GM19324 (cell line): Measurements from ENCODE around the gene CDK1.

Experiments used
- ATAC-seq: cut with Tn5 transposase; IDR thresholded peaks from one replicate; pipeline ENCODE4 v1.9.1; 2021; ENCODE audit warnings: mild to moderate bottlenecking, moderate library complexity; ENCODE audit not compliant: unreplicated experiment, low FRiP score

The CDK1 gene

GRCh38 chr10:60778214-60778970, at the start of gene CDK1:
TSS of gene CDK1 (plus strand) at chr10:60778478. CDS start at chr10:60780166, 1,688 bp downstream.
- peak; percentile 98 for ATAC-seq

DNA sequence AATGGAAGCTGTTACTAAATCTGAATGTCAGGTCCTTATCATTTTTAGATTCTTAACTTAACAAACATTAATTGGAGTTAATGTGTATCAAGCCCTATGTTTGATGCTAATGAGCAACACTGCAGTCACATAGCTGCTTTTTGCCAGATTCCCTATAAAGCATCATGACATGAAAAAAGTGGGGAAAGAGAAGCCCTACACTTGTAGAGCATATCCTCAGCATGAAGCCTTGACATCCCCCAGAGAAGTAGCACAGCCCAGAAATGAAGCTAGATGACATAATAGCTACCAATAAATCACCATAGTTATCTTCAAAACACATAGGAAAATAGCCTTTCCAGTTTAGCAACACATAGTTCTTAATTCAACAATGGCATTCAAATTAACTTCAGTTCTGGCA, 49.2 kb upstream of the CDK1 start:
- no peak for ATAC-seq

DNA sequence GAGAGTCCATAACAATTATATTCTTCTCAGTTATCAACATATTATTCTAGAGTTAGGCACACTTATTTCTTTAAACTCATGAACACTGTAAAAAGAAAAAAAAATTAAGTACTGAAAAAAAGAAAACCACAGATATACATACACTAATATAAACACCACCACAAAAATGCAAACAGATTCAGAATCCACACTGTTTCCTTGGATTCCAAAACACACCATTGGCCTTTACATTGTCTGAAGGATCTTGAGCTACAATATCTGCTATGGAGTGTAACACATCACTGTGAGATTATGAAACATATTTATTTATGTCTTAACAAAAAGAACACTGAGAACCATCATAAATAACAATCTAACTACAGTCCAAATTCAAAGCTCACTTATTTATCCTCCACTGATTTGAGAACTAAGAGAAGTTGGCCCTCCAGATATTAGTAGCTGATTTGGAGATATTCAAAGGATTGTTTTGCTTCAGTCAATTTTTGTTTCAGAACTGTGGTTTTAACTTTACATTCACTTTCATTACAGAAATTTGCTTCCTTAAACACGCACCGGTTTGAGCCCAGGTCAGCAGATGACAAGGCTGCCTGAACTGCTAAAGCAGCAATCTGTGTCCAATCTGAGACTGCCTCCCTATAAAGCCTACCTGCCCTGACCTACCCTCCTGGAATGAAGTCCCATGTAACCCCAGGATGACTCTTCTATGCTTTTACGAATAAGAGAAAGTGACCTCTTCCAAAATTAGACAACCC, 47.0 kb upstream of the CDK1 start:
- ATAC-seq: peak; percentile 71

DNA sequence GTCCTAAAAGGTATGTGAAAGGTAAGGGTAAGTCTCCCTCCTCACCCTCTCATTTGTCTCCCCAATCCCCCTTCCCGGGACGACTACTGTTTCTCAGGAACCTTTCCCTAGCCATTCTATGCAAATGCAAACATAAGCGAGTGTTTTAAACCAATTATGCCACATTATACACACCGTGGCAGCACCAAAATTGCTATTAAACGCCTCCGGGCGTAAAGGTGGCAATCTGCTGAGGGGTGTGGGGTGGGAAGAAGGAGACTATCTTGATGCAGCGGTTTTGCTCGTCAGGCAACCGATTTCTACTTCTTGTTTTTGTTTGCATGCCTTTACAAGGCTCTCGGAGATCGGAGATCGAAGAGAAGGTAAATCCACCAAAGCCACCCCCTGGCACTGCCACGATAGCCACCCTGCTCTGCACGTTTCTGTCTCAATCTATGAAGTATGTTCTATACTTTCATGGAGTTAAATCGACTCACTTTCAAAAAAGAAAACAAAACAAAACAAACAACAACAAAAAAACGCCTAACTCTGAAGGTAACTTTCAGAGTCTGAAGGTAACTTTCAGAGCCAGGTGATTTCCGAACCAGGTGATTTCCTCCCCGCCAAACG, 46.0 kb upstream of the CDK1 start:
- peak; percentile 31 for ATAC-seq

DNA sequence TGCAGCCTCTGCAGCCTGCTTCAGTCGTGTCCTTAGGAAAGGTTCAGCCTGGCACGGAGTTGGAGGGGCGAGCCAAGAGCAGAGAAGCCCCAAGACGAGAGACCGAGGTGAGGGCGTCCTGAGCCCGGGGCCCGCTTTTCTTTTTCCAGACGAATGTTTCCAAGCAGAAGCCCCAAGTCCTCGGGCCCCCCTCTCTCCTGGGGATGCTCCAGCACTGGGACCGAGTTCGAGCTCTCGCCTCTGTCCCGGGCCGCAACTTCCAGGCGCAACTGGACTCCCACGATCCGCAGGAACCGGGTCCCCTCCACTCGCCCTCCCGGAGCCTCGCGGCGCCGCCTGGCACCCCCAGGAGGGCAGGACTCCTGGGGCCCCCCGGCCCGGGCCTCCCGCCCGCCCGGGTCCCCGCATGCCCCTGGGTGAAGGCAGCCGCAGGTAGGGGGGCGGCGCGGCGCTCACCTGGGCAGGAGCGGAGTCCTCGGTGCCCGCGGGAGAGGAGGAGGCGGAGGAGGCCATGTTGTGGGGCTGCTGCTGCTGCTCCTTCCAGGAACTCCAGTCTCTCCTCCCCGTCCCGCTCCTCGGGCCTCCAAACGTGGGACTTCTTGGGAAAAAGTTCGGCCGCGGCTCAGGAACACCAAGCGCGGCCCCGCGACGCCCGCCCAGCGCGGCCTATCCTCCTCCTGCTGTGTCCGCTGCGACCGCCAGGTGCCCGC, 45.3 kb upstream of the CDK1 start:
- peak; percentile 58 for ATAC-seq

DNA sequence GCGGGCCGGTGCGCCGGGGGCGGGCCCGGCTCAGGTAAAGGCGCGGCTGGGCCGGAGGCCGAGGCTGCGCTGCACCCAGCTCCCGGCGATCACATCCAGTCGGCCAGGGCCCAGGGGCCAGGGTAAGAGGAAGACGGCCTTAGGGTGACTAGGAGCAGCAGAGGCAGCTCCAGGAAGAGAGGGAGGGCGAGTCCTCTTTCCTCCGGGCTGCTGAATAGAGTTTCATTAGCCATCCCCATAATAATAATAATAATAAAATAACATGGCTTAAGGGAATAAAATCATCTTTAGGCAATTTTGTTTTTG, 44.8 kb upstream of the CDK1 start:
- ATAC-seq: no peak

DNA sequence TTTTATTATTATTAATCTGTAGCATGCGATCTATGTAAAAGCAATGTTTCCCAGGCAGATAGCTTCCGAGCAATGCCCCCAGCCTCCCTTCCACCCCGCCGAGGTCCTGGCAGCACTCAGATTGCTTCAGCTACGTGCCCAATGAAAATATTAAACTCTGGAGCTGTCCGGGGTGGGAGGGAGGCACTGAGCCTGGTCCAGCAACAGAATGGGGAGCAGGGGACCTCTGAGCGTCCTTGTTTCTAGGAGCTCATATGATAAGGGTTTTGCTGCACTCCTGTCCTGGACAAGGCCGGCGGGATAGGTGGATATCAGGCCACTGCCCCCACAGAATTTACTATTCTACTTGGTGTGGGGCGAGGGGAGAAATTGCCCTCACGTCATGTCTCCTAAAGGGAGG, 44.5 kb upstream of the CDK1 start:
- ATAC-seq: no peak

DNA sequence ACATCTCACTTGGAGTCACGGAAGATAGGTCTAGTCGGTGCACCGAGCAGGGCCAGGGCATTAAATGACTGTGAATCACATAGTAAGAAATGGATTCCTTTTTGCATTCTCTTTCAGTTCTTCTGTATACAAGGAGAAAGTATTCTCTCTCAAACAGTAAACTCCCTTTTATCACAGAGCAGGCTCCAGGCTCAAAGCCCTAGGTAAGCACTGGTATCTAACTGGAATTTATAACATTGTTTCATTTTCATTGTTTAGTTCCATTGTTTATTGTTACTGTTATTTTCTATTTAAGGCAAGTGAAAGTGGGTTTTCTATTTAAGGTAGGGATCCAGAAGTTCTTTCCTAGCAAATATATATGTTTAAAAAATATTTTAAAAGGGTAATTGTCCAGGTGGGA, 44.1 kb upstream of the CDK1 start:
- ATAC-seq: no peak

DNA sequence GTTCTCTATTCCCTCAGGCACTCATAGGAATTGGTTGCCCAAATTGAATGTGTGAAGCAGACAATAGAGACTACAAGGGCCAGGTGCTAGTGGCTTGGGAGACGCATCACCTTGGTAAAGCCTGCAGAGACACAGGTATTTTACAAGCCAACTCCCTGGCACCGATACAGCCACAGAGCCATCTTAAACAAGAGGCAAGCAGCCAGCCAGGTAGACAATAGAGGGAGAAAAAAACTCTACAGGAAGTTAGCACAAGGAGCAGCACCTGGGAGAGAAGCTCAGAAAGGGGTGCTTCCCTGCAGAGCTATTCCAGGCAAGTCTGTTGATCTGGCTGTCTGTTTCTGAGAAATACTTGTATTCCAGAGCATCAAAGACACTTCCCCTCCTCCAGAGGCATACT, 43.0 kb upstream of the CDK1 start:
- no peak for ATAC-seq

DNA sequence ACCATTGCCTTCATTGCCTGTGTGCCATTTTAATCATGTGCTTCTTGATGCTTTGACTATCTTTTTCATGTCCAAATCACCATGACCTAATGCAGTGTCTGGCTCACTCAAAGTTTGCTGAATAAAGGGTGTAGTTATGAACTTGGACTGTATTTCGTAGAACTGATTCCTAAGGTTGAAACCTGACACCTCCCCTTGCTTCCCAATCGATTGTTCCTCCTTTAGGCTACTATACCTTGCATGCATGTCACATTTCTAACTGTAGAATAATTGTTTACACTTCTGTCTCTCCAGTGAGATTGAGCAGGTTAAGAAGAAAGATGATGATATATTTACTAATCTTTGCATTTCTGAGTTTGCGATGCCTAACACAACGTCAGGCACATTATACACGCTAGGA, 41.0 kb upstream of the CDK1 start:
- ATAC-seq: no peak

GRCh38 chr10:60739558-60739957, 38.7 kb upstream of the CDK1 start:
- no peak for ATAC-seq

GRCh38 chr10:60742512-60742911, 35.8 kb upstream of the CDK1 start:
- no peak for ATAC-seq

GRCh38 chr10:60747817-60748469, 30.3 kb upstream of the CDK1 start:
- no peak for ATAC-seq

DNA sequence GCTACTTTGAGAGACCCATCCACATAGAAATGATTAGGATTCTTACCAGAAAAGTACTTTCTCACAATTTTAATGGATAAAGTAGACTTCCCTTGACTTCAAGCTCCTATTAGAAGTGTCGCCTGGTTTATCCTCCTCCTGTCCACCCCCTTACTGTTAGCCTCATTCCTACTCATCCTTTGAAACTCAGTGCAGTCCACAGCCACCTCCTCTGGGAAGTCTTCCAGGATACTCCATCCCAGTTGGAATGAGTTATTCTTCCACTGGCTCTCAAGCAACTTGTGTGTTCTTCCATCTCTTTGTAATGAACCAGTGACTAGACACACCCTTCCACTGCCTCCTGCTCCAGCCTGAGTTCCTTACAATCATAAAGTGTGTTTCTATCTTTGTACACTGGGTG, 25.1 kb upstream of the CDK1 start:
- no peak for ATAC-seq

GRCh38 chr10:60753817-60754216, 24.5 kb upstream of the CDK1 start:
- ATAC-seq: no peak

DNA sequence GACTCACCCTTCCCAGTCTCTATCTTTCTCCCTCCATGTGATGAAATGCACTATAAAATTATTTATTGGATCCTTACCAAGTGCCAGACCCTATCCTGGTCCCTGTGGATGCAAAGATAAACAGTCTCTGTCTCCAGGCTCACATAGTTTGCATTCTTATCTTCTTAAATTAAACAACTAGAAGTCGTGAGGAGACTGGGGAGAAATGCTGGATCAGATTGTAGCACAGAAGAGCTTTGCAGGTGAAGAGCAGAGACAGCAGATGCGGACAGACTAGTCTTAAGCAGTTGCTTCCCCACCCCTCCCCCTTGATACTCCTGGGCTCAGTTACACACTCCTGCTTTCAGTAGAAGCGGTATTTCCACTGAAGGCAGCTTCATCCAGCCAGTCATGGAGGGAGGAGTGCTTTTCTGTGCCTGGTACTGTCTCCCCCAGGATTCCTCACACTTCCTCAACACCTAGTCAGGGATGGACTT, 20.8 kb upstream of the CDK1 start:
- no peak for ATAC-seq

DNA sequence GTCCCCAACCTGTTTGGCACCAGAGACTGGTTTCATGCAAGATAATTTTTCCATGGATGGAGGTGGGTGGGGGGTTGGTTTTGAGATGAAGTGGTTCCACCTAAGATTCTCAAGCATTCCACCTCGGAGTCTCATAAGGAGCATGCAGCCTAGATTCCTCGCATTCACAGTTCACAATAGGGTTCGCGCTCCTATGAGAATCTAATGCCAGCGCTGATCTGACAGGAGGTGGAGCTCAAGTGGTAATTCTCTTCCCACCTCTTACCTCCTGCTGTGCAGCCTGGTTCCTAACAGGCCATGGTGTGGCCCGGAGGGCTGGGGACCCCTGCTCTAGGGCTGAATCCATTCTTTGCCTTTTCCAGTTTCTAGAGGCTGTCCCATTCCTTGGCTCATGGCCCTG, 19.1 kb upstream of the CDK1 start:
- ATAC-seq: no peak

DNA sequence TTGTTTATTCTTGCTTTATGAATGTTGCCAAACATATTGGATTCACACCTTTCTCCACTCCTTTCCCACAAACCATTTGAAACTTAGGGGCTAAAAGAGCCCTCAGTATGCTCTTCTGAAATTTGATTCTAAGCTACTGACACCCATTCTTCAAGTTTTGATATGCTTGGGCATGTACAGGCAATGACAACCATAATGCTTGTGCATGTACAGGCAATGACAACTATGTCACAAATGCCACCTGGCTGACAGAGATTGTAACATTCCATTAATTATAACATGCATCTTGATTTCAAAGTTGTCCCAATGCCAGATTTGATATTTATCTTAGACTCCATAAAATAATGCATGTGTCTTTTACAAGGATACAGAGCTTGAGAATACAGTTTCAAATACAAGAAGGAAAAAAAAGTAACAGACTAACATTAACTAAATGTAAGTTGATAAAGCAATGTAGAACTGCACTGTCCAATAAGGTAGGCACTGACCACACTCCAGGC, 17.5 kb upstream of the CDK1 start:
- no peak for ATAC-seq

GRCh38 chr10:60762554-60762953, 15.7 kb upstream of the CDK1 start:
- ATAC-seq: no peak

DNA sequence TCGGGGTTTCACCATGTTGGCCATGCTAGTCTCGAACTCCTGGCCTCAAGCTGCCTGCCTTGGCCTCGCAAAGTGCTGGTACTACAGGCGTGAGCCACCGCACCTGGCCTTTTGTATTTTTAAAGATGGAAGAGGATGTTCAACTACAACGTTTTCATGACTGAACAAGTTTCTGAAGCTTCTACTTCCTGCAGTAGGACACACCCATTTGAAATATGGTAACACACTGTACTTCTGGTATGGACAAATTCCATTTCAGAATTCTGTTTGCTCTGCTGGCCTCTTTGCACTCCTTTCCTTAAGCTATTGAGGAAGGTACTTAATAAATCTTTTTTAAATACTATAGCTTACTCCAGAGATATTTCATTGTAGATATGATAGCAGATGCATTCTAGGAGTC, 10.9 kb upstream of the CDK1 start:
- ATAC-seq: no peak
